Posterior cingulate gyrus (tissue), 11 donors: ENCODE measurements around the gene SLC25A45.

Experiments used
- DNase-seq, 10 donors: peaks; one replicate each; pipeline versions ENCODE4 v3.0.0 to v3.0.0-alpha.2; 2020 to 2021; ENCODE audit warnings: mixed read lengths in 3 of 10
- intact Hi-C: fragments of 100-400 bp; cut with DNase I; formaldehyde crosslinking; loops from one replicate; pipeline ENCODE4 v1.15.1; 2023

The SLC25A45 gene

DNA sequence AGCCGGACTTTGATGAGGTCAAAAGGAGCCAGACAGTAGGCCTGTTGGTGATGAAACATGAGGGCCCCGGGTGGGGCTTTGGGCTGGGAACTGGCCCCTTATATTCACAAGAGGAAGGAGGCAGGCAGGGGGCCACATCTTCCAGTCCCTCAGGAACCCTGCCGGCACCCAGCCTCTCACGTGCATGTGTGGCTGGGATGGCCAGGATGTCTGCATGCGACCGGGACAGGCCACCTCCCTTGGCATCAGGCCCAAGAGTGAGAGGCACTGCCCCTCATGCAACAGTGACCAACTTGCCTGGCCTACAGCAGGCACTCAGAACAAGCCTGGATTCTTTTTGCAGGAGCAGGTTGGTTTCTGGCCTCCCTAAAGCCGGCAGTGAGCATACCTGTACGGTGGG lies 5.4 kb downstream of the SLC25A45 start:
- peak in 1 of 10 donors; percentile 53 for DNase-seq
- intact Hi-C loops = no loop called here

DNA sequence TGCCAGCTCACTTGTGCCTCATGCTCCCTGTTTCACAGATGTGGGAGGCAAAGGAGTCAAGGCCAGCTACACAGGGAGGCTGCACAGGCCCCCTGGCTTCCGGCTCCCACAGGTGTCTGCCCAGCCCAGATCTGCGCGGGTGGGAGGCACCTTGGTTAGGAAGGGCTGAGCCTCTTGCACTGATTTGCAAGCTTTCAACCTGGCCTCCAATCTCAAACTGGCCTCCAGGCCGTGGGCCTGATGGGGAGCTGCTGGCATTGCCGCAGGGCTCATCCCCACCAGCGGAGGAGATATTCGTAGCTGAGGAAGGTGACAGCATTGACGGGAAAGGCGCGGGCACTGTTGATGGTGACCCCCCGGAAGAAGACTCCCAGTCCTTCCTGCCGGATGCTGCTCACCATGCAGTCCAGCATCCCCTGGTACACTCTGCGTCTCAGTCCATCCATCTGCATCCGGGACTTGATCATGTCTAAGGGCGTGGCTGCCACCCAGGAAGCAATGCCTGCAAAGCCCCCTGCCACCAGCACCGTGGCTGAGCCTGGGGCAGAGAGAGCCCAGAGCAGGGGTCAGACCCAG lies 6.2 kb downstream of the SLC25A45 start:
- DNase-seq = peak in 1 of 10 donors; percentile 72
- intact Hi-C loops = no loop called here

DNA sequence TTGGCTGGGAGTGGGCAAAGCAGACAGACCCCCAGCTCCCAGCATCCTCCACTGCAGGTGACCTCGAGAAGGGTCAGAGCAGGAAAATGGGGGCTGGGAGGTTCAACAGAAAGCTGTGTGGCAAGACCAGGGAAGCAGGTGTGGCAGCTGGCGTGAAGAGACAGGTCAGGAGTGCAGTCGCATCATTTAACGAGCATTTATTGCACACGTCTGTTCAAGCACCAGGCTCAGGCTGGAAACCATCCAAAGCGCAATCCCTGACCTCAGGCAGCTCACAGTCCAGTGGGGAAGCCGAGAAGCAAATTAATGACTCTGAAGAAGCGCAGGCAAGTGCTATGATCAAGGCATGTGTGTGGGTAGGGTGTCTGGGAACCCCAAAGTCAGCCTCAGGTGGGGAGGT lies 7.4 kb downstream of the SLC25A45 start:
- DNase-seq = no peak

DNA sequence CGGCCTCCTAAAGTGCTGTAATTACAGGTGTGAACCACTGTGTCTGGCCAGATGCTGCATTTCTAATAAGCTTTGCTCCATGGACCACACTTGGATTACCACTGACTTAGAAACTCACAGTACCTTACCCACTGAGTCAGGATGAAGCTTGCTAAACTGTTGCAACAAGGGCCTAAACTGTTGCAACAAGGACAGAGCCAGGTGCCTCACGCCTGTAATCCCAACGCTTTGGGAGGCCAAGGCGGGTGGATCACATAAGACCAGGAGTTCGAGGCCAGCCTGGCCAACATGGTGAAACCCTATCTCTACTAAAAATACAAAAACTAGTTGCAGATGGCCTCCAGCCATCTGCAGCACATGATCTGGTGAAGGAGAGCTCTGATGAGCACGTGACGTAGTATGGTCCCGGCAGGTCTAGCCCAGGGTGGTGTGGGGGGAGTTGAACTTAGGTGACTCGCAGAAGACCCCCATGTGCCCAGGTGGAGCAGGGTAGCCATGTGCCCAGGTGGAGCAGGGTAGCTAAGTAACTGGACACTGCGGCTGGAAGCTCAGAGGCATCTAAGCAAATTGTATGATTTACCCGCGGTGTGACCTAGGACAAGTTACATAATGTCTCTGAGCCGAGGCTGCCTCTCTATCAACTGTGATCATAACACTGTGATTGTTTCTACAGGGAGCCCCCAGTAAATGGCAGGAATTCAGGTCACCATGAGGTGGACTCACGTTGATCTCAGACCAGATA lies 8.4 kb downstream of the SLC25A45 start:
- DNase-seq = peak in 1 of 10 donors; percentile 58
- intact Hi-C loops = no loop called here

More for the DNA sequence above, 7.4 kb downstream of the SLC25A45 start:
- intact Hi-C loops = no loop called here

DNA sequence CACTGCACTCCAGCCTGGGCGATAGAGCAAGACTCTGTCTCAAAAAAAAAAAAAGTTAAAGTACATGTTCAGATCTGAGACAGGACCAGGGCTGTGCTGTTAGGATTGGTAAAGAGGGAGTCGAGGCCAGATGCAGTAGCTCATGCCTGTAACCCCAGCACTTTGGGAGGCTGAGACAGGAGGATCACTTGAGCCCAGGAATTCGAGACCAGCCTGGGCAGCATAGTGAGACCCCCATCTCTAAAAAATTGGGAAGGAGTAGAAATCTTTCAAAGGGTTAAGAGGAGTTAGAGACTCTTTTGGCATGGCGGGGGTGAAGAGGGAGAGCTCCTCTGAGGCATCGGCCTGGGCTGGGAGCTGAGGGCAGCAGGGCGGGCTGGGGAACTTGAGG lies 11.8 kb downstream of the SLC25A45 start:
- intact Hi-C loops = no loop called here

DNA sequence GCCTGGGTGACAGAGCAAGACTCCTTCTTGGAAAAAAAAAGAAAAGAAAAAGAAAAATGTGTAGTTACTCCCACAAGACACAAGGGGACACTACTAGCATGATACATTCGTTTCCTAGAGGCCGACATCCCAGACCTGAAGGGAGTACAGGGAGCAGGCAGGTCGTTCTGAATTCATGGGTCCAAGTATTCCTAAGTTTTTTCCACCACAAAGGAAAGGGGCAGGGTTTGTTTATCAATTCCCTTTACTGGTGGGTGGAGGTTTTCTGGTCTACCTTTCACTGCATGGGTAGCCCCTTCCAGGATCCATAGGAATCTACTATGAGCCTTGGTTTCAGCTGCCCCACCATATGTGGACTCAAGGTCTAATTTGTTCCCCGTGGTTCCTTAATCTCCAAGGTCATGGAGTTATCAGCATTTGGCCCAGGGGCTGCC lies 16.1 kb downstream of the SLC25A45 start:
- DNase-seq = peak in 1 of 10 donors; percentile 27
- intact Hi-C loops = loop anchor here (1.0 to 10.0 kb wide), 3 partner anchors 48 to 228 kb away; partner anchors contain the start of gene KCNK7

More for the DNA sequence above, 11.8 kb downstream of the SLC25A45 start:
- DNase-seq = no peak

DNA sequence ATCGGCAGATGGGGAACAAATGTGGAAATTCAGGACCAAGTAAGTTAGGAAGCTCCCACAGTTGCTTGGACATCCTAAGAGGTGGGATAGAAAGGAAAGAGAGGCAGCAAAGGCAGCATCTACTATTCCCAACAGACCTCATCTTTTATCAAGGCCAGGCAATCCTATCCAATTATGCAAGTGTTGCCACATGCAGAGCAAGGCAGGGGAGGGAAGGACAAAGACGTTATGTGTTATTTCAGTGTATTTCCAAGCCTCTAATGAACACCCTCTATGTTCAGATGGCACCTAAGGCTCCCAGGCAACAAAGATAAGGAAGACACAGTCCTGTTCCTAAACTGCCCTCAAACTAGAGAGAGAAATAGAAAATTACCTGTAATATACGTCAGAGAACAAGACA lies 18.7 kb downstream of the SLC25A45 start:
- DNase-seq = peak in 1 of 10 donors; percentile 25
- intact Hi-C loops = loop anchor here (10.0 kb wide), 2 partner anchors 51 to 231 kb away; partner anchors contain the start of gene KCNK7

DNA sequence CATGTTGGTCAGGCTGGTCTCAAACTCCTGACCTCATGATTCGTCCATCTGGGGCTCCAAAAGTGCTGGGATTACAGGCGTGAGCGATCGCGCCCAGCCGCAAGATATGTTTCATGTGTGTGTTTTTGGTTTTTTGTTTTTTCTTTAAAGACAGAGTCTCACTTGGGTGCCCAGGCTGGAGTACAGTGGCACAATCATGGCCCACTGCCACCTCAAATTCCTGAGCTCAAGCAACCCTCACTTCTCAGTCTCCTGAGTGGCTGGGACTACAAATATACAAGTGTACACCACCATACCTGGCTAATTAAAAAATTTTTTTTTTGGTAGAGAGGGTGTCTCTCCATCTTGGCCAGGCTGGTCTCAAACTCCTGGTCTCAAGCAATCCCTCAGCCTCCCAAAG lies 19.5 kb downstream of the SLC25A45 start:
- intact Hi-C loops = loop anchor here (10.0 kb wide), 2 partner anchors 52 to 232 kb away; partner anchors contain the start of gene KCNK7
- DNase-seq = no peak

DNA sequence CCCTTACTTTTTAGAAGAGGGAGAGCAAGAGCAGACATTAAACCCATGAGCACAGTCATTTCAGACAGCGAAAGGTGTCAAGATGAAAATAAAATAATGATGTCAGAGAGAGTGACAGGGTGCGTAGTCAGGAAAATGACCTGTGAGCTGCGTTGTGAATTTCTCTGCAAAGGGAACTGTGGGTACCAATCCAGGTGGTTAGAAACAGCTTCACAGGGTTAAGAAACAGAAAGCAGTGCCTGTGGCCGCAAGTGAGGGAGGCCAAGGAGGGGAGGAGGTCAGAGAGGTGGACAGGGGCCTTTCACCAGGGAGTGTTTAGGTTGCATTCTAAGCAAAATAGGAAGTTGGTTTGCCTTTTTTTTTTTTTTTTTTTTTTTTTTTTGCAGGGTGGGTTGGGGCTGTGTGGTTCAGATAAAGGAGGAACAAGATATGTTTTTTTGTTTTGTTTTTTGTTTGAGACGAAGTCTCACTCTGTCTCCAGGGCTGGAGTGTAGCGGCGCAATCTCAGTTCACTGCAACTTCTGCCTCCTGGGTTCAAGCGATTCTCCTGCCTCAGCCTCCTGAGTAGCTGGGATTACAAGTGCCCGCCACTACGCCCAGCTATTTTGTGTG lies 20.0 kb downstream of the SLC25A45 start:
- intact Hi-C loops = loop anchor here (10.0 kb wide), 2 partner anchors 52 to 232 kb away; partner anchors contain the start of gene KCNK7

DNA sequence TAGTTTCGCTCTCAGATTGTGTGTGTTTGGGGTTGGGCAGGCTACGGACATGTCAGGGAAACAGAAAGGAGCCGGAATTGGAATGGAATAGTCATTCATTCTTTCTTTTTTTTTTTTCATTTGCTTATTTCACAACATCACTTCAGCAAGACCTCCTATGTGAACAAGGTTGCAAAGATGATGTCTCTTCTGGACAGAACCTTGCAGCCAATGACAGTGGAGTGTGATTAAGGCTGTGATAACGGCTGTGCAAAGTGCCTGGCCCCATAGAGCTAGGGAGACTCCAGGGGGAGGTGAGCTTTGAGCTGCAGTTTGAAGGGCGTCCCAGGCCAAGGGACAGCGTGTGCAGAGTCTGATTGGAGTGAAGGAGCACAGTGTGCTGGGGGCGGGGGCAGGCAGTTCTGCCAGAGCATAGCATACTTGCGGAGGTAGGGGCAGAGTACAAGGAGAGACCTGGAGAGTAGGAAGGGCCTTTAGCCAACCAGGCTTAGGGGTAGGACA lies 24.5 kb downstream of the SLC25A45 start:
- peak in 1 of 10 donors; percentile 11 for DNase-seq
- intact Hi-C loops = no loop called here

More for the DNA sequence above, 20.0 kb downstream of the SLC25A45 start:
- peak in 2 of 10 donors; percentile 25 to 62 for DNase-seq

DNA sequence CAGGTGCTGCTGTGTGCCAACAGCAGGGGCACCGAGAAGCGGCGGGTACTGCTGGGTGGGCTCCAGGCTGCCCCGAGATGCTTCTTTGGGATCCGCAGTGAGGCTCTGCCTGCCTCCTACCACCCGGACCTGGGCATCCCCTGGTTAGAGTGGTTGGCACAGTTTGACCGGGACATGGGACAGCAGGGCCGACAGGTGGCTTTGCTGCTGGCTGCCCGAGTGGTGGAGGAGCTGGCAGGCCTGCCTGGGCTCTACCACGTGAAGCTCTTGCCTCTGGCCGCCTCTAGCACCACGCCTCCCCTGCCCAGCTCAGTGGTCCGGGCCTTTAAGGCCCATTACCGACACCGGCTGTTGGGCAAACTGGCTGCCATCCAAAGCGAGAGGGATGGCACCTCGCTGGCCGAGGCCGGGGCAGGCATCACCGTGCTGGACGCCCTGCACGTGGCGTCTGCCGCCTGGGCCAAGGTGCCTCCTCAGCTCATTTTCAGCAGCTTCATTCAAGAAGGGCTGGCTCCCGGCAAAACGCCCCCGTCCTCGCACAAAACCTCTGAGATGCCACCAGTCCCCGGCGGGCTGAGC lies 26.0 kb downstream of the SLC25A45 start:
- intact Hi-C loops = no loop called here

DNA sequence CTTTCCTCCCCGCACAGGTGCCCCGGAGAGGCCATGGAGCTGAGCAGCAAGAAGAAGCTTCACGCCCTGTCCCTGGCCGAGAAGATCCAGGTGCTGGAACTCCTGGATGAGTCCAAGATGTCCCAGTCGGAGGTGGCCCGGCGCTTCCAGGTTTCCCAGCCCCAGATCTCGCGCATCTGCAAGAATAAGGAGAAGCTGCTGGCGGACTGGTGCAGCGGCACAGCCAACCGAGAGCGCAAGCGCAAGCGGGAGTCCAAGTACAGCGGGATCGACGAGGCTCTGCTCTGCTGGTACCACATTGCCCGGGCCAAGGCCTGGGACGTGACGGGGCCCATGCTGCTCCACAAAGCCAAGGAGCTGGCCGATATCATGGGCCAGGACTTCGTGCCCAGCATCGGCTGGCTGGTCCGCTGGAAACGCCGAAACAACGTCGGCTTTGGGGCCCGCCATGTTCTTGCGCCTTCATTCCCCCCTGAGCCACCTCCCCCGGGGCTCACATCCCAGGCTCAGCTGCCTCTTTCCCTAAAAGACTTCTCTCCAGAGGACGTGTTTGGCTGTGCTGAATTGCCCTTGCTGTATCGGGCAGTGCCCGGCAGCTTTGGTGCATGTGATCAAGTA lies 26.6 kb downstream of the SLC25A45 start:
- DNase-seq = peak in 9 of 10 donors; percentile 37 to 96 (median 58)
- intact Hi-C loops = no loop called here

More for the DNA sequence above, 26.0 kb downstream of the SLC25A45 start:
- DNase-seq = peak in 1 of 10 donors; percentile 79

DNA sequence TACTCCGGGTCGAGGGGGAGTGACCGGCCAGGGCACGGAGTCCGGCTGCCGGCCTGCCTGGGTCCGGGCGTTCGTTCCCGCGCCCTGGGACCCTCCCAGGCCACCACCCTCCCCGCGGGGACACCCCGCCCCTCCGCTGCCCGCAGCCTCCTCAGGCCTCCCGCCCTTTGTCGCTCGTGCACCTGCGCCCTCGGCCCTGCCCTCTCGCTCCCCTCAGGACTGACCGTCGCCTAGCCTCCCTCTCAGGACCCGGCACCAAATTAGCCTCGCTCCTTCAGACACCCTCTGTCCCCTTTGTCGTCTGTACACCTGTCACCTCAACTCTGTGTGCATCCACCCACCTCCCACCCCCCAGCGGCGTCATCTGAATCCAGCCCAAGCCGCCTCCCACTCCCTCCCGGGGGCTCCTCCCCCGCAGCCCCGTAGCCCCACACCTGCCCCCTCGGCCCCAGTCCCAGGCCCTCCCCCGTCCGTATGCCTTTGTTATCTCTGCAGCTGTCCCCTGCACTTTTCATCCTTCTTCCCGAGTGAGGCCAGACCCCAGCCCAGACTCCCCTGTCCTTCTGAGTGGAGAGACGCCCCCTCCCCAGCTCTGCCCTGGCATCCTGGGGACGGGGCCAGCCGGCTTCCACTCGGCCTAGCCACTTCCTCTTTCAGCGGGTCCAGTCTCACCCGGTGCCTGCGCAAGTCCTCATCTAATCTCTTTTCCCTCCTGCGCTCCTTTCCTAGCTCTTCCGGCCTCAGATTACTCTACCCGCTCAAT lies 27.3 kb downstream of the SLC25A45 start:
- intact Hi-C loops = no loop called here
- DNase-seq = peak in 2 of 10 donors; percentile 14 to 87

DNA sequence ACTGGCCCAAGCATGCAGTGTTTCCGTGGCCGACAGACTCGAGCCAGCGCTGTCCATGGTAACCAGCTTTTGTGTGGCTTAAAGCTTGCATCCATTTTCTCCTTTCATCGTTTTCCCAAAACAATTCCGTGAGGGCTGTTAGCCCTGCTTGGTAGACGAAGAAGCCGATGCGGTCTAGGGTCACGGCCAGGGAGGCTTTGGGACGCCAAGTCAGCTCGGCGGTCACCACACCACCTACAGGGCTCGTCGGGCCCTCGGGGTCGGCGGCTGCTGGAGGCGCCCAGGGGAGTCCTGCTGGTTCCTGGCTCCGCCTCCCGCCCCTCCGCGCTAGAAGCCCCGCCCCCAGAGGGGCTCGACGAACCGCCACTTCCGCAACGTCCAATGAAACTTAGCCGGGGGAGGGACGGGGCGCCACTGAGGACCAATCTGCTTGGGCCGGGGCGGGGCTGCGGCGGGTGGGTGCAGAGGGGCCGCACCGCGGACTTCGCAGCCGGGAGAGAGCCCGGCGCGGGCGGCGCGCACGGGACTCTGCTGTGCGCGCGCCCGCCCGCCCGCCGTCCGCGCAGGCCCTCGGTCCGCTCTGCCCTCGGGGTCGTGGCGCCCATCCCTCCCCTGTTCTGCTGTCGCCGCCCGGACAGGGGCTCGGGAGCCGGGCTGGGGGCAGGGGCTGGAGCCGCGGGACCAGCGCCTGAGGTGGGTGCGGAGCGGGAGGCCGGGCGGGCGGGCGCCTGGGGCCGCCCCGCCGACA lies 28.0 kb downstream of the SLC25A45 start, which contains the start of gene TIGD3:
Gene TIGD3 (plus strand): TSS at position 487 of the 748 bp plus-strand sequence. CDS start 1,058 bp downstream, outside the sequence.
- DNase-seq = peak; percentile 96 to 100 (median 98)
- intact Hi-C loops = no loop called here

DNA sequence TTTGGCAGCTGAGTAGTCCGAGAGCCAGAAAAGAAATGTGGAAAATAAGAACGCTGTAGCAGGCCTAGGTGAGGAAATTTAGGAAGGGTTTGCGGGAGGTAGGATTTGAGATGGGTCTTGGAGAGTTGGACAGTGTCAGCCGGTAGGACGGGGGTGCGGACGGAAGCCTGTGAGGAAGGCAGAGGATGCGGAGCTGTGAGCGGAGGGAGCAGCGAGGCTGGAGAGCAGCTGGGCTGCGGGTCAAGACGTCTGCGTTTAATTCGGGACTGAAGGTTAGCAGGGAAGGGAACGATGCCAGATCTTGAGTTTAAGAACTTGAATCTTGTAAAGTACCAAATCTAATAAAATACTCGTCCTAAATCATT lies 28.6 kb downstream of the SLC25A45 start:
- DNase-seq = peak in 9 of 10 donors; percentile 26 to 93 (median 58)

DNA sequence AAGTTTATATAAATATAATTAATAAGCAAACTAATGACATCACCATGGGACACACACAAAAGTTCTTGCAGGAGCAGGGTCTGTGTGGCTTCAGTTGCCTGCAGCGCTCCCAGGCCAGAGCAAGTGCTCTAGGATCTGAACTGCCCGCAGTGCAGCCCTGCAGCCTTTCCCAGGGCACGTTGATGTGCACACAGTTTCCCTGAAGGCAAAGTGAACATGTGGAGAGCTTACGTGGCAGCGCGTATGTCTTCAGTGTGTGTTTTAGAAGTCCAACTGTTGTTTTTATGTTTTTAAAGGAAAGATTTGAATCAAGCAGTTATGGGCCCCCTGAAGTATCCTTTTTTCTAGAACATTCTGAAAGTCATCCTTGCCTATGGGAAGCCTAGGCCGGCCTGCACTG lies 29.1 kb downstream of the SLC25A45 start:
- intact Hi-C loops = no loop called here
- DNase-seq = peak in 1 of 10 donors; percentile 47

More for the DNA sequence above, 28.6 kb downstream of the SLC25A45 start:
- intact Hi-C loops = no loop called here

DNA sequence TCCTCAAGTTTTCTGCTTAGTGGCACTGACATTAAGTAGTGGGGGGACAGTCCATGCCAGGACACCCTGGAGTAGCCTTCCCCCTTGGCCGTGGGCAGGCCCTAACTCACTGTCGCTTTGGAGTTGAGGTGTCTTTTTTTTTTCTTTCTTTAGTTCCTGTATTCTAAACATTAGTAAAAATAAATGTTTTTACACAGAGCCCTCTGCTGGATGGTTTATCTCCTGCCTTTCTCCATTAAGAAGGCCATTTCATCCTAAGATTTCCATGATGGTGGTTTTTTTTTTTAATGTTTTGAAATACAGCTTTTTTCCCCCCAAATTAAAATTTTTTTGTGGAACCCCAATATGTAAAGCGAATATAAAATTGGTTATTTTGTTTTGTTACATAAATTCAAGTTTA lies 29.7 kb downstream of the SLC25A45 start:
- no peak for DNase-seq
- intact Hi-C loops = no loop called here

DNA sequence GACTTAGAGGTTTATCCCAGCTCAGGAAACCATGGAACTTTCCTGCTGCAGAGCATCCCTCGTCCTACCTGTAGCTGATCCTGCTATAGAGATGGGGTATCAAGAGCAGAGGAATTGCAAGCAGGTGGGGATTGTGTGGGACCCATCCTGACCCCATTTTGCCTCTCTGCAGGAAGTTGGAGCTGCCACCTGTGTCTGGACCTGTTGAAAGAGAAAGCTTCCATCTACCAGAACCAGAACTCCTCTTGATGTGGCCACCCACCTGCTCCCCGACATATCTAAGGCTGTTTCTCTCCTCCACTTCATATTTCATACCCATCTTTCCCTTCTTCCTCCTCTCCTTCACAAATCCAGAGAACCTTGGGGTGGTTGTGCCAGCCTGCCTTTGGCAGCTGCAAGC lies 30.9 kb downstream of the SLC25A45 start:
- peak in 1 of 10 donors; percentile 27 for DNase-seq
- intact Hi-C loops = no loop called here
